Endodermal cell (in vitro differentiated cells): ENCODE results near the gene CDH2. TPM values are rescaled to one million over a fixed set of nuclear protein-coding genes. Genes with fewer than 3 reads are reported as not detected.

Source experiments
- DNase-seq: peaks from one replicate; pipeline ENCODE4 v3.0.0-alpha.2; 2017
- H3K27ac ChIP-seq: 2 replicates; pipeline ENCODE4 v1.5.1; 2013; ENCODE audit warnings: mild to moderate bottlenecking, low read depth, low read length, moderate library complexity
- H3K27me3 ChIP-seq: 2 replicates; pipeline ENCODE4 v1.6.1; 2013; ENCODE audit warnings: mild to moderate bottlenecking, low read length, moderate library complexity; ENCODE audit not compliant: insufficient read depth, control insufficient read depth, poor library complexity, severe bottlenecking
- H3K36me3 ChIP-seq: 2 replicates; pipeline ENCODE4 v1.7.0; 2013; ENCODE audit warnings: mild to moderate bottlenecking, low read length, moderate library complexity; ENCODE audit not compliant: control insufficient read depth, insufficient read depth
- H3K4me1 ChIP-seq: one replicate; pipeline ENCODE4 v1.7.0; 2013; ENCODE audit warnings: low read length; ENCODE audit not compliant: control insufficient read depth, insufficient read depth
- H3K4me3 ChIP-seq: 2 replicates; pipeline ENCODE4 v1.5.1; 2013; ENCODE audit warnings: mild to moderate bottlenecking, low read length, moderate library complexity
- H3K9ac ChIP-seq: 2 replicates; pipeline ENCODE4 v1.6.1; 2013; ENCODE audit warnings: mild to moderate bottlenecking, low read length, moderate library complexity; ENCODE audit not compliant: poor library complexity, severe bottlenecking; ENCODE audit errors: extremely low read depth
- H3K9me3 ChIP-seq: 2 replicates; pipeline ENCODE4 v1.6.1; 2013; ENCODE audit warnings: mild to moderate bottlenecking, low read length, moderate library complexity; ENCODE audit not compliant: control insufficient read depth
- H3K27ac Mint-ChIP-seq: 2 replicates; pipeline ENCODE4 v1.8.0; 2020; ENCODE audit warnings: mixed read lengths
- H3K27me3 Mint-ChIP-seq: 2 replicates; pipeline ENCODE4 v1.8.0; 2021; ENCODE audit warnings: mild to moderate bottlenecking, mixed read lengths; ENCODE audit not compliant: insufficient read depth
- H3K36me3 Mint-ChIP-seq: 2 replicates; pipeline ENCODE4 v1.8.0; 2020; ENCODE audit warnings: low read depth, mixed read lengths
- H3K4me1 Mint-ChIP-seq: 2 replicates; pipeline ENCODE4 v1.8.0; 2020; ENCODE audit warnings: mixed read lengths
- H3K4me3 Mint-ChIP-seq: 2 replicates; pipeline ENCODE4 v1.8.0; 2020; ENCODE audit warnings: mild to moderate bottlenecking, moderate library complexity, mixed read lengths
- H3K9me3 Mint-ChIP-seq: 2 replicates; pipeline ENCODE4 v1.8.0; 2020; ENCODE audit warnings: mild to moderate bottlenecking, mixed read lengths
- WGBS, 2 experiments: methylation state at CpG; one replicate each; pipeline versions ENCODE4 v1.1.5 to v1.1.7; 2013; ENCODE audit warnings: missing lambda C conversion rate in 2 of 2, mixed read lengths in 1 of 2; ENCODE audit not compliant: insufficient coverage in 1 of 2, insufficient read length in 1 of 2; 5-methylcytosine and 5-hydroxymethylcytosine counted together
- total RNA-seq, 2 donors: library from RNA; stranded (reverse); fragmentation: NEBNext Ultra II Directional in 1 of 2; extraction: Animal tissue kit (Norgen Biotek cat#: 25700) in 1 of 2; gene quantifications; 2 replicates in 1 of 2; 3 replicates in 1 of 2; pipeline ENCODE4 v1.2.1, GENCODE V29; 2021
- TF ChIP-seq, protein P1 (sequence below): fragments of 200-600 bp; sonication (generic); conservative IDR thresholded peaks from 2 replicates; pipeline ENCODE4 v1.5.0; 2021; ENCODE audit warnings: antibody characterized with exemption, mild to moderate bottlenecking

Gene CDH2
- total RNA-seq, 2 donors from 2014 or later = 486 to 572 TPM

GRCh38 chr18:28027755-28028154 is 149.2 kb downstream of the CDH2 start:
- Mint-ChIP-seq H3K4me3 (no peak overlapping the region), H3K4me1 (peaks cover 23% of the 10 kb centered on the region), H3K9me3 (no peaks in the 10 kb centered on the region), H3K27me3 (no peaks in the 10 kb centered on the region), H3K36me3 (peaks cover 23% of the 10 kb centered on the region), H3K27ac (no peak overlapping the region)
- no peak overlapping the region for H3K9ac ChIP-seq
- H3K9me3 ChIP-seq = no peaks in the 10 kb centered on the region
- no peaks in the 10 kb centered on the region for H3K4me1 ChIP-seq
- H3K27me3 ChIP-seq = no peaks in the 10 kb centered on the region
- DNase-seq = no peak
- no peak overlapping the region for H3K4me3 ChIP-seq
- TF ChIP-seq, protein P1, sequence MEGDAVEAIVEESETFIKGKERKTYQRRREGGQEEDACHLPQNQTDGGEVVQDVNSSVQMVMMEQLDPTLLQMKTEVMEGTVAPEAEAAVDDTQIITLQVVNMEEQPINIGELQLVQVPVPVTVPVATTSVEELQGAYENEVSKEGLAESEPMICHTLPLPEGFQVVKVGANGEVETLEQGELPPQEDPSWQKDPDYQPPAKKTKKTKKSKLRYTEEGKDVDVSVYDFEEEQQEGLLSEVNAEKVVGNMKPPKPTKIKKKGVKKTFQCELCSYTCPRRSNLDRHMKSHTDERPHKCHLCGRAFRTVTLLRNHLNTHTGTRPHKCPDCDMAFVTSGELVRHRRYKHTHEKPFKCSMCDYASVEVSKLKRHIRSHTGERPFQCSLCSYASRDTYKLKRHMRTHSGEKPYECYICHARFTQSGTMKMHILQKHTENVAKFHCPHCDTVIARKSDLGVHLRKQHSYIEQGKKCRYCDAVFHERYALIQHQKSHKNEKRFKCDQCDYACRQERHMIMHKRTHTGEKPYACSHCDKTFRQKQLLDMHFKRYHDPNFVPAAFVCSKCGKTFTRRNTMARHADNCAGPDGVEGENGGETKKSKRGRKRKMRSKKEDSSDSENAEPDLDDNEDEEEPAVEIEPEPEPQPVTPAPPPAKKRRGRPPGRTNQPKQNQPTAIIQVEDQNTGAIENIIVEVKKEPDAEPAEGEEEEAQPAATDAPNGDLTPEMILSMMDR = no peak
- no peak overlapping the region for H3K27ac ChIP-seq
- H3K36me3 ChIP-seq = peaks cover 64% of the 10 kb centered on the region
- 100% methylated on average over 1 of the region's 2 CpGs for WGBS, 2 experiments

DNA sequence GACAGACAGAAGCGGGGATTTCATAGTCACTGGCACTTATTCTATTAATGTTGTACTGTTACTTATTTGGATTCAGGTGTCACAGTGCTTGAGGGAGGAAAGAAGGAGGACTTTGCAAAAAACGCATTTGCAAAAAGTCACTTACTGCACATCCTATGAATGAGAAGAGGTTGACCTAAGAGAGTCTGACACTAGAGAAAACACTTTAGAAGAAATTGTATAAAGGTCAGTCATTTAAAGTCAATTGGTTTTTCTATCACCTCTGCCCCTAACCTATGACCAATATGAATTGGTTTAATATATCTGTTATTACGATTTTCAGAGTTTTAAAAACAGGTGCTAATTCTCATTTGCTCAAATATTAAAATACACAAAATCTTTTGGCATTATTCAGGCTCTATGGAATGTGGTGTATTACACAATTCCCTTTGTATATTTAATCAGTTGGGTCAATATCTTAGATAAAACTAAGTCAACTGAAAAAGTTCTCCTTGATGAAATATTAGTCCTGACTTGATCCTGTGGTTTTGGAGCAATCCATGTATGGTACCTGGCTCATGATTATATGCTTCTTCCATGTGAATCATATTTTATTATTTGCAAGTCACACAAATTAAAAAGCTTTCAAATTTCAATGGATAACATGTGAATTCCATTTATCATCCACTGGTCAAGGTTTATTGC is 157.4 kb downstream of the CDH2 start:
- TF ChIP-seq, protein P1 = no peak

DNA sequence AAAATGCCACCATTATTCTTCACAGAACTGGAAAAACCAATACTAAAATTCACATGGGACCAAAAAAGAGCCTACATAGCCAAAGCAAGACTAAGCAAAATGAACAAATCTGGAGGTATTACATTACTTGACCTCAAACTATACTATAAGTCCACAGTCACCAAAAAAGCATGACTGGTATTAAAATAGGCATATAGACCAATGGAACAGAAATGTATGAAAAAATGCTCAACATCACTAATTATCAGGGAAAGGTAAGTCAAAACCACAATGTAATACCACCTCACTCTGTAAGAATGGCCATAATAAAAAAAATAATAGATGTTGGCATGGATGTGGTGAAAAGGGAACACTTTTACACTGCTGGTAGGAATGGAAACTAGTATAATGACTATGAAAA is 158.6 kb downstream of the CDH2 start:
- Mint-ChIP-seq H3K36me3 (peaks cover 29% of the 10 kb centered on the region), H3K9me3 (no peaks in the 10 kb centered on the region), H3K4me3 (no peak overlapping the region), H3K27me3 (no peaks in the 10 kb centered on the region), H3K4me1 (peaks cover 34% of the 10 kb centered on the region), H3K27ac (no peak overlapping the region)
- no peaks in the 10 kb centered on the region for H3K27me3 ChIP-seq
- H3K4me3 ChIP-seq = peak overlapping the region; percentile 2
- H3K4me1 ChIP-seq = peaks cover 4% of the 10 kb centered on the region
- TF ChIP-seq, protein P1 = no peak
- no peaks in the 10 kb centered on the region for H3K9me3 ChIP-seq
- H3K27ac ChIP-seq = no peak overlapping the region
- H3K9ac ChIP-seq = no peak overlapping the region
- DNase-seq = no peak
- peaks cover 52% of the 10 kb centered on the region for H3K36me3 ChIP-seq

More for the DNA sequence above, 157.4 kb downstream of the CDH2 start:
- H3K36me3 ChIP-seq = peaks cover 56% of the 10 kb centered on the region
- H3K9ac ChIP-seq = no peak overlapping the region
- H3K4me1 ChIP-seq = no peaks in the 10 kb centered on the region
- H3K36me3 Mint-ChIP-seq = peaks cover 30% of the 10 kb centered on the region
- H3K27ac ChIP-seq = no peak overlapping the region
- no peaks in the 10 kb centered on the region for H3K9me3 Mint-ChIP-seq
- H3K4me1 Mint-ChIP-seq = peaks cover 27% of the 10 kb centered on the region
- H3K4me3 ChIP-seq = no peak overlapping the region
- H3K4me3 Mint-ChIP-seq = no peak overlapping the region
- no peaks in the 10 kb centered on the region for H3K27me3 ChIP-seq
- H3K9me3 ChIP-seq = no peaks in the 10 kb centered on the region
- DNase-seq = no peak
- WGBS, 2 experiments = 91% methylated on average over 2 of the region's 3 CpGs
- no peak overlapping the region for H3K27ac Mint-ChIP-seq
- H3K27me3 Mint-ChIP-seq = no peaks in the 10 kb centered on the region
